Testis (tissue), 3 donors: ENCODE measurements around the gene KRT34. TPM values are rescaled to one million over a fixed set of nuclear protein-coding genes. Genes with fewer than 3 reads are reported as not detected.

Experiments used
- DNase-seq: peaks from one replicate; pipeline ENCODE4 v3.0.0-alpha.2; 2019
- H3K27ac ChIP-seq, 2 donors: fragments of 200-600 bp; sonication (generic); one replicate each; pipeline ENCODE4 v1.5.1; 2019
- H3K27me3 ChIP-seq: fragments of 200-600 bp; sonication (generic); one replicate; pipeline ENCODE4 v1.5.1; 2019
- H3K36me3 ChIP-seq: fragments of 200-600 bp; sonication (generic); one replicate; pipeline ENCODE4 v1.5.1; 2017; ENCODE audit warnings: low read depth; ENCODE audit errors: missing control alignments
- H3K4me1 ChIP-seq: fragments of 200-600 bp; sonication (generic); one replicate; pipeline ENCODE4 v1.5.1; 2019
- H3K4me3 ChIP-seq, 2 donors: fragments of 200-600 bp; sonication (generic); one replicate each; pipeline ENCODE4 v1.5.1; 2017 to 2019
- H3K9me3 ChIP-seq: fragments of 200-600 bp; sonication (generic); one replicate; pipeline ENCODE4 v1.5.1; 2017
- POLR2A ChIP-seq: fragments of 450-650 bp; IDR thresholded peaks from one replicate; pipeline ENCODE4 v1.6.1; 2017; ENCODE audit warnings: antibody characterized with exemption, mild to moderate bottlenecking, moderate library complexity
- WGBS, 2 donors: methylation state at CpG; one replicate each; pipeline ENCODE4 v1.1.5; 2018; 5-methylcytosine and 5-hydroxymethylcytosine counted together
- intact Hi-C: fragments of 100-400 bp; cut with DNase I; formaldehyde crosslinking; loops from one replicate; pipeline ENCODE4 v1.15.1; 2023; ENCODE audit warnings: low total_unique reads
- polyA plus RNA-seq: library from polyadenylated mRNA; stranded (reverse); fragments of 350-450 nt; fragmentation: Illumina TruSeq; extraction: RNeasy Lipid Tissue Mini Kit (QIAGEN cat#74804); gene quantifications from one replicate; pipeline ENCODE4 v1.2.3, GENCODE V29; 2014; ENCODE audit warnings: low read depth, low replicate concordance; ENCODE audit not compliant: insufficient read depth
- total RNA-seq, 2 donors: library from RNA; depleted of rRNA; stranded (reverse); fragments of >200 nt; gene quantifications; one replicate each; pipeline ENCODE4 v1.2.3, GENCODE V29; 2016
- TF ChIP-seq, protein P1 (sequence below), 3 experiments: fragments of 450-650 bp in 2 of 3; fragments of 200-600 bp in 1 of 3; sonication (generic) in 1 of 3; IDR thresholded peaks; one replicate each; pipeline ENCODE4 v1.5.1; 2016 to 2019; ENCODE audit warnings: antibody characterized with exemption in 3 of 3, mild to moderate bottlenecking in 2 of 3, moderate library complexity in 1 of 3

KRT34 gene
- total and polyA plus RNA-seq, 3 donors from 2014 or later, result 0.50 to 1.2 (median 0.55) TPM

GRCh38 chr17:41417576-41418015 lies 35.5 kb upstream of the KRT34 start:
- intact Hi-C loops, result no loop called here
- H3K36me3 ChIP-seq, result no peaks in the 10 kb centered on the region
- no peak overlapping the region for H3K4me3 ChIP-seq
- no peaks in the 10 kb centered on the region for H3K9me3 ChIP-seq
- DNase-seq, result no peak
- 66 to 67% methylated on average over 4 of the region's 4 CpGs for WGBS, 2 donors
- TF ChIP-seq, protein P1, sequence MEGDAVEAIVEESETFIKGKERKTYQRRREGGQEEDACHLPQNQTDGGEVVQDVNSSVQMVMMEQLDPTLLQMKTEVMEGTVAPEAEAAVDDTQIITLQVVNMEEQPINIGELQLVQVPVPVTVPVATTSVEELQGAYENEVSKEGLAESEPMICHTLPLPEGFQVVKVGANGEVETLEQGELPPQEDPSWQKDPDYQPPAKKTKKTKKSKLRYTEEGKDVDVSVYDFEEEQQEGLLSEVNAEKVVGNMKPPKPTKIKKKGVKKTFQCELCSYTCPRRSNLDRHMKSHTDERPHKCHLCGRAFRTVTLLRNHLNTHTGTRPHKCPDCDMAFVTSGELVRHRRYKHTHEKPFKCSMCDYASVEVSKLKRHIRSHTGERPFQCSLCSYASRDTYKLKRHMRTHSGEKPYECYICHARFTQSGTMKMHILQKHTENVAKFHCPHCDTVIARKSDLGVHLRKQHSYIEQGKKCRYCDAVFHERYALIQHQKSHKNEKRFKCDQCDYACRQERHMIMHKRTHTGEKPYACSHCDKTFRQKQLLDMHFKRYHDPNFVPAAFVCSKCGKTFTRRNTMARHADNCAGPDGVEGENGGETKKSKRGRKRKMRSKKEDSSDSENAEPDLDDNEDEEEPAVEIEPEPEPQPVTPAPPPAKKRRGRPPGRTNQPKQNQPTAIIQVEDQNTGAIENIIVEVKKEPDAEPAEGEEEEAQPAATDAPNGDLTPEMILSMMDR (IDR thresholded peaks at IDR 0.05), result peak in 1 of 3 experiments; percentile 23
- TF ChIP-seq POLR2A, result no peak
- no peaks in the 10 kb centered on the region for H3K27me3 ChIP-seq
- peaks cover 35% of the 10 kb centered on the region for H3K4me1 ChIP-seq
- peak overlapping the region in 1 of 2 donors; percentile 5 for H3K27ac ChIP-seq

DNA sequence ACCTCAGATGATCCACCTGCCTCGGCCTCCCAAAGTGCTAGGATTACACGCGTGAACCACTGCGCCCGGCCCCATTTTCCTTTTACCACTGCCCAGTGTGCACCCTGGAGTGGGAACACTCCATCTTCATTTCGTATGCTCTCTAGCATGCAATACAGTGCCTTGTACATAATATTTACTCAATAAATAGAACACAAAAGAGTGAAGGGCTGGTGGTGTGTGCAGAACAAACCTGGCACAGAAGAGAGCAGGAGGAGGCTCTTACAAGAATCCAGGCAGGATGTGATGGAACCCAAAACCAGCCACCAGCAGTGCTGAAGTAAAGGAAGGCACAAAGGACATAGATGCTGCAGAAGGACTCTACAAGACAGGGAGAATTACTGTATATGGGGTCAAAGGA lies 35.0 kb upstream of the KRT34 start:
- DNase-seq, result no peak
- no peak for TF ChIP-seq POLR2A
- TF ChIP-seq, protein P1 (IDR thresholded peaks at IDR 0.05), result no peak
- Histone ChIP-seq H3K4me3 (no peak overlapping the region), H3K36me3 (no peaks in the 10 kb centered on the region), H3K27me3 (no peaks in the 10 kb centered on the region), H3K27ac (peak overlapping the region in 1 of 2 donors; percentile 5), H3K4me1 (peaks cover 35% of the 10 kb centered on the region), H3K9me3 (no peaks in the 10 kb centered on the region)
- intact Hi-C loops, result no loop called here
- WGBS, 2 donors, result 95 to 97% methylated on average over 6 of the region's 6 CpGs

DNA sequence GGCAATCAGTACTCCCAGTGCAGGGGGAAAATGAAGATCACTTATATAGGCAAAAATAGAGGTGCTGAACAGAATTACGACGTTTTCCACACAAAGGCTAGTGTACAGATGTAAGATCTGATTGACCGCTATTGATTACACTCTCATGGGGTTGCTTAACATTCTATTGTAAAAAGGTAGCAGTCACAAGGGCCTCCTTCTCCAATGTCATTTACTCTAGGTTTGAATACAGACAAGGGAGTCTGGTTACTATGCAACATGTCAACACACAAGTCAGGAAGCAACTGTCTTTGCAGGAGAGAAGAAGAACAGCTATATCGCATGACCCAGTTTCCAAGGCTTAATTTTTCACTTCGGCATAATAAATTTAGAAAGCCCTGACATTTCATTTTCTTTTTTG lies 34.4 kb upstream of the KRT34 start:
- TF ChIP-seq, protein P1 (IDR thresholded peaks at IDR 0.05), result no peak
- TF ChIP-seq POLR2A, result no peak
- intact Hi-C loops, result no loop called here

GRCh38 chr17:41415833-41416335 lies 33.8 kb upstream of the KRT34 start:
- H3K36me3 ChIP-seq, result no peaks in the 10 kb centered on the region
- peaks cover 34% of the 10 kb centered on the region for H3K4me1 ChIP-seq
- no peaks in the 10 kb centered on the region for H3K9me3 ChIP-seq
- intact Hi-C loops, result no loop called here
- 58 to 63% methylated on average over 3 of the region's 3 CpGs for WGBS, 2 donors
- TF ChIP-seq POLR2A, result no peak
- TF ChIP-seq, protein P1 (IDR thresholded peaks at IDR 0.05), result peak in 1 of 3 experiments; percentile 1
- H3K4me3 ChIP-seq, result no peak overlapping the region
- H3K27ac ChIP-seq, result peak overlapping the region in 1 of 2 donors; percentile 48
- no peaks in the 10 kb centered on the region for H3K27me3 ChIP-seq
- peak; percentile 83 for DNase-seq

More for the DNA sequence above, 34.4 kb upstream of the KRT34 start:
- H3K9me3 ChIP-seq, result no peaks in the 10 kb centered on the region
- peak overlapping the region in 1 of 2 donors; percentile 5 for H3K27ac ChIP-seq
- no peaks in the 10 kb centered on the region for H3K36me3 ChIP-seq
- no peak for DNase-seq
- H3K4me1 ChIP-seq, result peaks cover 35% of the 10 kb centered on the region
- no peak overlapping the region for H3K4me3 ChIP-seq
- WGBS, 2 donors, result 63% methylated on average over 5 of the region's 5 CpGs
- H3K27me3 ChIP-seq, result no peaks in the 10 kb centered on the region

GRCh38 chr17:41415411-41415810 lies 33.3 kb upstream of the KRT34 start:
- Histone ChIP-seq H3K36me3 (no peaks in the 10 kb centered on the region), H3K4me1 (peaks cover 30% of the 10 kb centered on the region), H3K27me3 (no peaks in the 10 kb centered on the region), H3K27ac (peak overlapping the region in 1 of 2 donors; percentile 48), H3K4me3 (no peak overlapping the region), H3K9me3 (no peaks in the 10 kb centered on the region)
- WGBS, 2 donors, result 60% methylated on average over 4 of the region's 4 CpGs
- no peak for DNase-seq
- TF ChIP-seq, protein P1 (IDR thresholded peaks at IDR 0.05), result no peak
- TF ChIP-seq POLR2A, result no peak
- intact Hi-C loops, result no loop called here
